Measurements from ENCODE around the gene HOXC9. TPM values are rescaled to one million over a fixed set of nuclear protein-coding genes. Genes with fewer than 3 reads are reported as not detected.

Gene HOXC9
- total RNA-seq, 4 donors from 2014 or later = 4.4 to 10.5 (median 7.9) TPM

DNA sequence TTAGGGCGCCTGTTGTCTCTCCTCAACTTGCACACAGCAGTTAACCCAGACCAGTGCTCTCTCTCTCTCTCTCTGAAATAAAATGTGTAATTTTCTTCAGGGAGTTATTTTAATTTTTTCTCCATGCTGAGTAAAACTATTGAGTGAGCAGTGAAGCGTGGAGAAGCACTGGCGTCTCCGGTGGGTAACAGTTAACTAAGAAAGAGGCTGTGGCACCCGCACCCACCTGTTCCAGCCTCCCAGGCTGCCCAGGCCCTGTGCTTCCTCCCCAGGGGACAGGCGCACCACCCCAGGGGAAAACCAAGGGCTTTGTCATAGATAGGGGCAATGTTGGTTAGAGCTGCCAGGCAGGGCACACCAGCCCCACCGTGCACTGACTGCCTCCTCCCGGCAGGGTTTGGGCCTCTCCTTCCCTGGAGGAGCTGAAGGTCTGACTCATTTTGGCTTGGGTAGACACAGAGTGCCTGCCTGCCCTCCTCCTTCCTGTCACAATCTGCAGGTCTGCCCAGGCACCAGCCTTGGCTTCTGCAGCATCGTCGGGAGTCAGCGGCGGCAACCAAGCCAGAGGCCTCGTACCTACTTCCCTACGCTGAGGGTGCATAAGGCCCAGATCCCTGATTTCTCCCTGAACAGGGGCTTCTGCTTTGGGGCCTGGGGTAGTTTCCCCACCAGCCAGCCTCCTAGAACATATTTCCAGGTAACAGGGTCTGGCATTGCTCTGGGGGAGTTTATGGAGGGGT, 36.8 kb downstream of the HOXC9 start:
- Histone ChIP-seq H3K9me3 (no peaks in the 10 kb centered on the region), H3K27me3 (peaks cover 0 to 23% of the 10 kb centered on the region in 2 donors), H3K4me3 (no peak overlapping the region), H3K27ac (peak overlapping the region in 1 of 4 donors; percentile 66), H3K4me1 (peaks cover 0 to 89% (median 23%) of the 10 kb centered on the region in 4 donors), H3K36me3 (no peaks in the 10 kb centered on the region)
- 64 to 73% methylated on average over 13 to 14 of the region's 14 CpGs for WGBS, 2 donors
- TF ChIP-seq, protein P1, sequence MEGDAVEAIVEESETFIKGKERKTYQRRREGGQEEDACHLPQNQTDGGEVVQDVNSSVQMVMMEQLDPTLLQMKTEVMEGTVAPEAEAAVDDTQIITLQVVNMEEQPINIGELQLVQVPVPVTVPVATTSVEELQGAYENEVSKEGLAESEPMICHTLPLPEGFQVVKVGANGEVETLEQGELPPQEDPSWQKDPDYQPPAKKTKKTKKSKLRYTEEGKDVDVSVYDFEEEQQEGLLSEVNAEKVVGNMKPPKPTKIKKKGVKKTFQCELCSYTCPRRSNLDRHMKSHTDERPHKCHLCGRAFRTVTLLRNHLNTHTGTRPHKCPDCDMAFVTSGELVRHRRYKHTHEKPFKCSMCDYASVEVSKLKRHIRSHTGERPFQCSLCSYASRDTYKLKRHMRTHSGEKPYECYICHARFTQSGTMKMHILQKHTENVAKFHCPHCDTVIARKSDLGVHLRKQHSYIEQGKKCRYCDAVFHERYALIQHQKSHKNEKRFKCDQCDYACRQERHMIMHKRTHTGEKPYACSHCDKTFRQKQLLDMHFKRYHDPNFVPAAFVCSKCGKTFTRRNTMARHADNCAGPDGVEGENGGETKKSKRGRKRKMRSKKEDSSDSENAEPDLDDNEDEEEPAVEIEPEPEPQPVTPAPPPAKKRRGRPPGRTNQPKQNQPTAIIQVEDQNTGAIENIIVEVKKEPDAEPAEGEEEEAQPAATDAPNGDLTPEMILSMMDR (IDR thresholded peaks at IDR 0.05) = no peak
- TF ChIP-seq POLR2A (IDR thresholded peaks at IDR 0.05) = no peak
- no peak for DNase-seq (ENCODE audit: low spot score in 2 of 2)

DNA sequence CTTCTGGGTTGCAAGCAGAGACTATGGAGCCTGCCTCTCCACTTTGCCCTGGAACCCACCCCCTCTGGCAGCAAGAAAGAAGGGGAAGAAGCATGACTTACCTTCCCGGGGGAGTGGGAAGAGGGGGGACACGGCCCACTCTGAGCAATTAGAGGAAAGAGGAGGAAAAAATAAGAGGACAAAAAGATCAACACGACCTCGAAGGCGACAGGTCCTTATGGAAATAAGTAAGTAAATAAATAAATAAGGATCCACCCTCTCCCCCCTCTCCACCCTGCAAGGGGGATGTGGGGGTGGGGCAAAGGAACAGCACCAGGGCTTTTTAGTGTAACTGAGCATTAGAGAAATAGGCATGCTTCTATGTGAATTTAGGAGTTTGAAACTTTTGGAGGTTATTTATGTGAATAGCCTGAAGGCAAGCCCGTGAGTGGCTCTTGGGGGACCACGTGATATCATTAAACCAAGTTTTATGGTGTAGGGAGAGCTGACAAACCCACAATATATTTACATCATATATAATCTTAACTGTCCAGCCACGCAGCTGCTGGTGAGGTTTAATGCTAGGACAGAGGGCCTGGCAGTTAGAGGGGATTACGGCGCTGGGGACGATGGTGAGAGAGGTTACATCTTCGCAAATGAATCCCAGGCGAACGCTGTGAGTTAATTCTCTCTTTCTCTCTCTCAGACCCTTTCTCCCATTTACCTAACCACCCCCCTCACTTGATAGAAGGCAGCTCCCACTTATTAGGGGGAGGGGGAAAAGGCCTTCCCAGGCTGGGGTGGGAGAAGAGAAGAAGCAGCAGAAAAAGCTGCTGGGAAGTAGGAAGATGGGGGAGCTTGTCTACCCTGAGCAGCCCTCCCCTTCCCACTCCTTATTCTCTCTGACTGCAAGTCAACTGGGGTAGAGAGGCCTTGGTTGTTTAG, 37.7 kb downstream of the HOXC9 start:
- no peak overlapping the region for H3K4me3 ChIP-seq
- no peak for TF ChIP-seq EP300 (IDR thresholded peaks at IDR 0.05)
- no peak for TF ChIP-seq POLR2A (IDR thresholded peaks at IDR 0.05)
- TF ChIP-seq, protein P1 (IDR thresholded peaks at IDR 0.05) = no peak
- 55 to 60% methylated on average over 14 of the region's 14 CpGs for WGBS, 2 donors
- peak overlapping the region in 2 of 4 donors; percentile 66 to 83 for H3K27ac ChIP-seq
- H3K36me3 ChIP-seq = no peaks in the 10 kb centered on the region
- no peaks in the 10 kb centered on the region for H3K9me3 ChIP-seq
- peaks cover 0 to 14% of the 10 kb centered on the region in 2 donors for H3K27me3 ChIP-seq
- DNase-seq (ENCODE audit: low spot score in 2 of 2) = no peak
- H3K4me1 ChIP-seq = peaks cover 0 to 84% (median 23%) of the 10 kb centered on the region in 4 donors

GRCh38 chr12:54038284-54038870, 38.4 kb downstream of the HOXC9 start:
- Histone ChIP-seq H3K9me3 (no peaks in the 10 kb centered on the region), H3K36me3 (no peaks in the 10 kb centered on the region), H3K27me3 (peaks cover 0 to 7% of the 10 kb centered on the region in 2 donors), H3K4me1 (peaks cover 0 to 84% (median 21%) of the 10 kb centered on the region in 4 donors), H3K27ac (peak overlapping the region in 3 of 4 donors; percentile 66 to 83 (median 68)), H3K4me3 (no peak overlapping the region)
- no peak for DNase-seq (ENCODE audit: low spot score in 2 of 2)
- TF ChIP-seq, protein P1 (IDR thresholded peaks at IDR 0.05) = no peak
- no peak for TF ChIP-seq POLR2A (IDR thresholded peaks at IDR 0.05)
- no peak for TF ChIP-seq EP300 (IDR thresholded peaks at IDR 0.05)
- WGBS, 2 donors = 41 to 51% methylated on average over 5 of the region's 5 CpGs

DNA sequence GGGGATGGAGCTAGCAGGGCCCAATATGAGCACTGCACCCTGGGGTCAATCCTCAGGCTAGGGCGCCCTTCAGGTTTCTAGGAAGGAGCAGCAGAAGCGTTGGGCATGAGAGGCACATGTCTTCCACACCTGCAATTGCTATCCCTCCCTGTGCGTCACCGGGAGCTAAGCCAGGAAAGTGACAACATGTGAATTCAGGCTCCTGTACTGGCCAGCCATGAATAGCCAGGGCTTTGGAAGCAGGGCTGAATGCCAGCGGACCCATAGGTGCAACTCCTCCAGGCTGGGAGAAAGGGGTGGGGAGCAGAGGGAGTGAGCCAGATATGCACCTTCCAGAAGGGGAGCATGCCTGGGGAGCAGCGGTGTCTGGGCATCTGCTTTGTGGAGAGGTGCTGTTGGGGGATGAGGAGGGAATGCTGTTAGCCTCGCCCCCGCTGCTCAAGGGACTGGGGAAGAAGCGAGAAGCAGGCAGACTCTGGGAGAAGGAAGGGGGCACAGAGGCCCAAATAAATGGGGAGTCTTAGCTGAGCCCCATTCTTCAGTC, 39.0 kb downstream of the HOXC9 start:
- Histone ChIP-seq H3K27me3 (peaks cover 0 to 1% of the 10 kb centered on the region in 2 donors), H3K4me1 (peaks cover 0 to 84% (median 21%) of the 10 kb centered on the region in 4 donors), H3K9me3 (no peaks in the 10 kb centered on the region), H3K36me3 (no peaks in the 10 kb centered on the region), H3K4me3 (peak overlapping the region in 1 of 4 donors; percentile 27), H3K27ac (peak overlapping the region in 3 of 4 donors; percentile 66 to 83 (median 68))
- TF ChIP-seq EP300 (IDR thresholded peaks at IDR 0.05) = no peak
- TF ChIP-seq POLR2A (IDR thresholded peaks at IDR 0.05) = no peak
- TF ChIP-seq, protein P1 (IDR thresholded peaks at IDR 0.05) = no peak
- peak; percentile 61 to 66 for DNase-seq (ENCODE audit: low spot score in 2 of 2)
- WGBS, 2 donors = 47 to 61% methylated on average over 9 of the region's 9 CpGs
